HepG2 (cell line): ENCODE measurements around the gene CRYBB2. TPM values are rescaled to one million over a fixed set of nuclear protein-coding genes. Genes with fewer than 3 reads are reported as not detected.
"Not testable (repeated sequence)": the region's sequence is repeated elsewhere in the genome, so short reads cannot be mapped to it uniquely, and the experiment has no call there.

ENCODE experiments used
- ATAC-seq: fragments of 200-7000 bp; cut with Tn5 transposase; 3 replicates; pipeline ENCODE4 v1.9.1; 2020; ENCODE audit warnings: mild to moderate bottlenecking, moderate library complexity
- BruUV-seq: library from RNA; stranded (reverse); fragments of 400-500 nt; replicated peaks from 2 replicates; lab custom pipeline; 2021; lab: Mats Ljungman, UMichigan
- CTCF ChIA-PET: fragments of 300-600 bp; formaldehyde crosslinking; extraction: SDS; loops from one replicate; lab custom pipeline; 2021; ENCODE audit warnings: low total read pairs, inconsistent platforms, low intra/inter-chr PET ratio; lab: Yijun Ruan, JAX
- POLR2A ChIA-PET: fragments of 350-600 bp; sonication (Branson Sonifier 250); formaldehyde crosslinking; loops from one replicate; lab custom pipeline; 2020; ENCODE audit warnings: antibody characterized with exemption, inconsistent platforms; lab: Yijun Ruan, JAX
- DNase-seq: peaks from one replicate; pipeline ENCODE4 v3.0.0-alpha.2; 2015; ENCODE audit warnings: low spot score
- FAIRE-seq: peaks from 3 replicates; lab custom pipeline; 2011; peaks lifted over from hg19 to GRCh38; lab: Jason Lieb, UNC
- H2AFZ ChIP-seq: one replicate; pipeline ENCODE4 v1.6.1; 2011; ENCODE audit warnings: low read length, inconsistent platforms
- H3K27ac ChIP-seq: fragments of 300-600 bp; 3 replicates; pipeline ENCODE4 v1.8.0; 2011; ENCODE audit warnings: mixed run types, mild to moderate bottlenecking, mixed read lengths, low read length, inconsistent platforms; ENCODE audit not compliant: insufficient read depth; ENCODE audit errors: extremely low read length
- H3K27me3 ChIP-seq, 2 experiments: fragments of 200-600 bp in 1 of 2; 2 replicates in 1 of 2; 3 replicates in 1 of 2; pipeline versions ENCODE4 v1.6.0 to v1.8.0; 2011; ENCODE audit warnings: low read length in 2 of 2, mild to moderate bottlenecking in 2 of 2, moderate library complexity in 2 of 2, inconsistent platforms in 1 of 2; ENCODE audit not compliant: insufficient read depth in 2 of 2, control insufficient read depth in 1 of 2
- H3K36me3 ChIP-seq, 2 experiments: fragments of 200-600 bp in 1 of 2; replicated peaks in 1 of 2; 2 replicates in 1 of 2; 3 replicates in 1 of 2; pipeline versions ENCODE4 v1.5.1 to v1.8.0; 2011; ENCODE audit warnings: low read length in 2 of 2, inconsistent platforms in 1 of 2; ENCODE audit not compliant: insufficient read depth in 2 of 2, control insufficient read depth in 1 of 2
- H3K4me1 ChIP-seq: 2 replicates; pipeline ENCODE4 v1.5.1; 2012; ENCODE audit warnings: low read length, inconsistent platforms; ENCODE audit not compliant: insufficient read depth
- H3K4me2 ChIP-seq: 2 replicates; pipeline ENCODE4 v1.6.0; 2011; ENCODE audit warnings: low read depth, low read length, inconsistent platforms
- H3K4me3 ChIP-seq, 3 experiments: fragments of 200-600 bp in 1 of 3; sonication (generic), shearing (Covaris generic) in 1 of 3; replicated peaks in 1 of 3; 2 replicates each; pipeline ENCODE4 v1.5.1; 2011 to 2016; ENCODE audit warnings: low read length in 3 of 3, inconsistent platforms in 2 of 3, low read depth in 2 of 3, mild to moderate bottlenecking in 2 of 3, control low read depth in 1 of 3, mixed read lengths in 1 of 3; ENCODE audit not compliant: insufficient read depth in 1 of 3
- H3K79me2 ChIP-seq: one replicate; pipeline ENCODE4 v1.6.1; 2011; ENCODE audit warnings: low read length, inconsistent platforms; ENCODE audit not compliant: insufficient read depth
- H3K9ac ChIP-seq: 2 replicates; pipeline ENCODE4 v1.6.0; 2011; ENCODE audit warnings: mild to moderate bottlenecking, low read depth, low read length, inconsistent platforms; ENCODE audit not compliant: insufficient read depth
- H3K9me3 ChIP-seq: 2 replicates; pipeline ENCODE4 v1.5.1; 2012; ENCODE audit warnings: mild to moderate bottlenecking, low read length
- H4K20me1 ChIP-seq: 2 replicates; pipeline ENCODE4 v1.6.0; 2011; ENCODE audit warnings: inconsistent platforms, mild to moderate bottlenecking, low read length, moderate library complexity; ENCODE audit not compliant: insufficient read depth
- ZNF329 ChIP-seq: sonication (generic); formaldehyde crosslinking; IDR thresholded peaks from 2 replicates; pipeline ENCODE4 v1.9.0; 2021; ENCODE audit warnings: low read depth, mild to moderate bottlenecking, missing genetic modification reagents
- WGBS: methylation state at CpG from one replicate; pipeline ENCODE4 v1.1.6; 2017; ENCODE audit warnings: low lambda C conversion rate; 5-methylcytosine and 5-hydroxymethylcytosine counted together
- in situ Hi-C: cut with HindIII; loops from 2 replicates; pipeline ENCODE4 v1.10.0; 2017; ENCODE audit warnings: low pct_unique_long_range_greater_than_20kb; ENCODE audit not compliant: extremely low pct_ligation_motif_present
- intact Hi-C: fragments of 100-400 bp; cut with micrococcal nuclease; formaldehyde crosslinking; loops from one replicate; pipeline ENCODE4 v1.10.0; 2022; ENCODE audit not compliant: unreplicated experiment
- polyA plus RNA-seq, 8 experiments: library from polyadenylated mRNA; depleted of rRNA in 3 of 8; stranded (reverse) in 7 of 8; unstranded in 1 of 8; fragments of >200 nt; fragmentation: Illumina TruSeq in 4 of 8; extraction: Trizol in 4 of 8; gene quantifications; 2 replicates each; pipeline versions ENCODE4 v1.2.1 to v1.2.3, GENCODE V29; 2011 to 2016; ENCODE audit warnings: low read depth in 4 of 8, missing spikeins in 1 of 8, mixed read lengths in 1 of 8; ENCODE audit not compliant: insufficient read depth in 1 of 8
- total RNA-seq, 5 experiments: library from RNA; depleted of rRNA; stranded (reverse); fragments of >200 nt; fragmentation: Illumina TruSeq; extraction: Trizol; gene quantifications; 2 replicates each; pipeline ENCODE4 v1.2.3, GENCODE V29; 2016; ENCODE audit warnings: low read depth in 1 of 5

Gene CRYBB2
- total and polyA plus RNA-seq, 2 of the 13 experiments (the other 11 are each of a cell fraction or from before 2014, with no cell fraction given), result 0.11 to 0.18 TPM

- POLR2A ChIA-PET, H3K4me1 ChIP-seq, H3K27ac ChIP-seq, H3K4me3 ChIP-seq, H3K9ac ChIP-seq, ATAC-seq, H2AFZ ChIP-seq, H3K79me2 ChIP-seq, in situ Hi-C loops, H3K4me2 ChIP-seq, DNase-seq, H3K36me3 ChIP-seq, H4K20me1 ChIP-seq, CTCF ChIA-PET, BruUV-seq, H3K27me3 ChIP-seq, FAIRE-seq, intact Hi-C loops: not testable (repeated sequence)
- peaks cover 15% of the 10 kb centered on the region for H3K9me3 ChIP-seq
- 0% methylated on average over 1 of the region's 1 CpG for WGBS
Measured at GRCh38 chr22:25268902-25269301, 49.5 kb downstream of the CRYBB2 start.

GRCh38 chr22:25270061-25270460, 50.6 kb downstream of the CRYBB2 start:
- H3K9ac ChIP-seq, H2AFZ ChIP-seq, FAIRE-seq, intact Hi-C loops, H3K27me3 ChIP-seq, DNase-seq, POLR2A ChIA-PET, H4K20me1 ChIP-seq, CTCF ChIA-PET, H3K4me2 ChIP-seq, in situ Hi-C loops, H3K4me3 ChIP-seq, ATAC-seq, H3K4me1 ChIP-seq, BruUV-seq, H3K36me3 ChIP-seq, H3K79me2 ChIP-seq, H3K27ac ChIP-seq: not testable (repeated sequence)
- WGBS, result 36% methylated on average over 2 of the region's 2 CpGs
- H3K9me3 ChIP-seq, result peaks cover 15% of the 10 kb centered on the region

GRCh38 chr22:25273231-25273630, 53.8 kb downstream of the CRYBB2 start:
- H3K4me3 ChIP-seq, BruUV-seq, H3K79me2 ChIP-seq, H3K4me1 ChIP-seq, FAIRE-seq, DNase-seq, CTCF ChIA-PET, H3K9ac ChIP-seq, POLR2A ChIA-PET, H4K20me1 ChIP-seq, H3K9me3 ChIP-seq, in situ Hi-C loops, H3K27ac ChIP-seq, ATAC-seq, H3K27me3 ChIP-seq, H3K4me2 ChIP-seq, intact Hi-C loops, H2AFZ ChIP-seq, H3K36me3 ChIP-seq: not testable (repeated sequence)
- peak; percentile 91 for TF ChIP-seq ZNF329 (CRISPR knock-in tag)
- WGBS, result 35% methylated on average over 4 of the region's 4 CpGs

- H3K4me3 ChIP-seq, DNase-seq, CTCF ChIA-PET, H3K27ac ChIP-seq, POLR2A ChIA-PET, H3K9ac ChIP-seq, H3K9me3 ChIP-seq, H3K4me2 ChIP-seq, in situ Hi-C loops, FAIRE-seq, H4K20me1 ChIP-seq, intact Hi-C loops, ATAC-seq, H3K36me3 ChIP-seq, BruUV-seq, H2AFZ ChIP-seq, H3K79me2 ChIP-seq, H3K4me1 ChIP-seq, H3K27me3 ChIP-seq: not testable (repeated sequence)
- 29% methylated on average over 3 of the region's 3 CpGs for WGBS
Measured at GRCh38 chr22:25273928-25274327, 54.5 kb downstream of the CRYBB2 start.
